ENCODE data around the gene SAA2. TPM values are rescaled to one million over a fixed set of nuclear protein-coding genes. Genes with fewer than 3 reads are reported as not detected.
"Not testable (repeated sequence)": the region's sequence is repeated elsewhere in the genome, so short reads cannot be mapped to it uniquely, and the experiment has no call there.

The SAA2 gene
- total RNA-seq, 2 experiments from 2014 or later: 0.25 TPM; not detected in 1

DNA sequence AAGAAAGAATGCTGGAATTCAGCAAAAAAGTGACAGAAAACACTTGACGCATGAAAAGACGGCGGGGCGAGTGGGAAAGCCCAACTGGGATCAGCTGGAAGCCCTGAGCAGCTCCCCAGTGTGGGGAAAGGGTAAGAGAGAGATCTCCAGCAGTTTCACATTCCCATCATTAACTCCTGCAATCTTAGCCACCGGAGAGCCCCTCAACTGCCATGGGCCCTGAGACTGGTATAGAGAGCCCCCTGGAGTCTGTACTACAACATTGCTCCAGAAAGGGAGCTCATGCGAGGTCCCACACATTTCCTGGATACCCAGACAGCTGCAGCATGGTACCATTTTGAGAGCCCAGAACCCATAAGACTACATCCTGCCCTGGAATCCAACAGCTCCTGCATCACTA is 44.7 kb downstream of the SAA2 start:
- Mint-ChIP-seq H3K9me3 (no peaks in the 10 kb centered on the region), H3K4me1 (ENCODE audit: low read depth) (no peaks in the 10 kb centered on the region), H3K4me3 (no peak overlapping the region), H3K36me3 (ENCODE audit: low read depth) (no peaks in the 10 kb centered on the region), H3K27me3 (peaks cover 67% of the 10 kb centered on the region), H3K27ac (no peak overlapping the region)
- DNase-seq: no peak
- peaks cover 0 to 10% of the 10 kb centered on the region in 2 experiments for H3K9me3 ChIP-seq (ENCODE audit: control insufficient read depth in 1 of 2, insufficient read depth in 1 of 2, low read length in 2 of 2)
- ATAC-seq (ENCODE audit: poor library complexity): no peak
- POLR2A ChIA-PET: no interaction called here
- no peaks in the 10 kb centered on the region for H3K4me1 ChIP-seq (ENCODE audit: insufficient read depth, low read length)
- no peak overlapping the region for H3K4me3 ChIP-seq (ENCODE audit: low read length)
- TF ChIP-seq, protein P1, sequence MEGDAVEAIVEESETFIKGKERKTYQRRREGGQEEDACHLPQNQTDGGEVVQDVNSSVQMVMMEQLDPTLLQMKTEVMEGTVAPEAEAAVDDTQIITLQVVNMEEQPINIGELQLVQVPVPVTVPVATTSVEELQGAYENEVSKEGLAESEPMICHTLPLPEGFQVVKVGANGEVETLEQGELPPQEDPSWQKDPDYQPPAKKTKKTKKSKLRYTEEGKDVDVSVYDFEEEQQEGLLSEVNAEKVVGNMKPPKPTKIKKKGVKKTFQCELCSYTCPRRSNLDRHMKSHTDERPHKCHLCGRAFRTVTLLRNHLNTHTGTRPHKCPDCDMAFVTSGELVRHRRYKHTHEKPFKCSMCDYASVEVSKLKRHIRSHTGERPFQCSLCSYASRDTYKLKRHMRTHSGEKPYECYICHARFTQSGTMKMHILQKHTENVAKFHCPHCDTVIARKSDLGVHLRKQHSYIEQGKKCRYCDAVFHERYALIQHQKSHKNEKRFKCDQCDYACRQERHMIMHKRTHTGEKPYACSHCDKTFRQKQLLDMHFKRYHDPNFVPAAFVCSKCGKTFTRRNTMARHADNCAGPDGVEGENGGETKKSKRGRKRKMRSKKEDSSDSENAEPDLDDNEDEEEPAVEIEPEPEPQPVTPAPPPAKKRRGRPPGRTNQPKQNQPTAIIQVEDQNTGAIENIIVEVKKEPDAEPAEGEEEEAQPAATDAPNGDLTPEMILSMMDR (IDR thresholded peaks at IDR 0.05): no peak
- H3K36me3 ChIP-seq (ENCODE audit: insufficient read depth, low read length): no peaks in the 10 kb centered on the region
- CTCF ChIA-PET: no interaction called here
- intact Hi-C loops (cut with DNase I, micrococcal nuclease): no loop called here
- H3K27me3 ChIP-seq (ENCODE audit: control insufficient read depth in 1 of 2, insufficient read depth in 2 of 2, low read length in 2 of 2): peaks cover 13 to 20% of the 10 kb centered on the region in 2 experiments
- H3K27ac ChIP-seq (ENCODE audit: low read depth in 1 of 2, low read length in 2 of 2): no peak overlapping the region

DNA sequence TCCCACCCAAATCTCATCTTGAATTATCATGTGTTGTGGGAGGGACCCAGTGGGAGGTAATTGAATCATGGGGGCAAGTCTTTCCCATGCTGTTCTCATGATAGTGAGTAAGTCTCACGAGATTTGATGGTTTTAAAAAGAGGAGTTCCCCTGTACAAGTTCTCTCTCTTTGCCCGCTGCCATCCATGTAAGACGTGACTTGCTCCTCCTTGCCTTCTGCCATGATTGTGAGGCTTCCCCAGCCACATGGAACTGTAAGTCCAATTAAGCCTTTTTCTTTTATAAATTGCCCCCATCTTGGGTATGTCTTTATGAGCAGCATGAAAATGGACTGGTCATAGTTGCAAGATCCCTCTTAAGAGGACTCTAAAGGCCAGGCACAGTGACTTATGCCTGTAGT is 50.7 kb downstream of the SAA2 start:
- H3K36me3 ChIP-seq (ENCODE audit: insufficient read depth, low read length); ATAC-seq (ENCODE audit: poor library complexity); H3K36me3 Mint-ChIP-seq (ENCODE audit: low read depth); H3K9me3 ChIP-seq (ENCODE audit: control insufficient read depth in 1 of 2, insufficient read depth in 1 of 2, low read length in 2 of 2); H3K4me3 Mint-ChIP-seq; H3K27me3 ChIP-seq (ENCODE audit: control insufficient read depth in 1 of 2, insufficient read depth in 2 of 2, low read length in 2 of 2); H3K4me1 ChIP-seq (ENCODE audit: insufficient read depth, low read length); H3K4me3 ChIP-seq (ENCODE audit: low read length); intact Hi-C loops (cut with DNase I, micrococcal nuclease); POLR2A ChIA-PET; H3K4me1 Mint-ChIP-seq (ENCODE audit: low read depth); DNase-seq; CTCF ChIA-PET; H3K27ac Mint-ChIP-seq; H3K9me3 Mint-ChIP-seq; H3K27ac ChIP-seq (ENCODE audit: low read depth in 1 of 2, low read length in 2 of 2): not testable (repeated sequence)
- peaks cover 23% of the 10 kb centered on the region for H3K27me3 Mint-ChIP-seq

DNA sequence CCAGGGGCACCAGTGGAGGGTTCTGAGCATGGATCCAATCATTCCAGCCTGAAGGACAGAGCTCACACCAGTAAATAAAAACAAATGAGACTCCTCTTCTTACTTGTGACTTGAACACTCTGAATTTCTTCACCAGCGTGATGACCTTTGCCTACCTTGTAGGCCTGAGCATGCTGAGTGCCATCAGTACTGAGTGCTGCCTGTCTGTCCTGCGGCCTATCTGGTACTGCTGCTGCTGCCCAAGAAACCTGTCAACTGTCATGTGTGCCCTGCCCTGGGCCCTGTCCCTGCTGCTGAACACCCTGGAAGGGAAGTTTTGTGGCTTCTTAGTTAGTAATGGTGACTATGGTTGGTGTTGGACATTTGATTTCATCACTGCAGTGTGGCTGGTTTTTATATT is 51.9 kb downstream of the SAA2 start:
- Histone ChIP-seq H3K9me3 (ENCODE audit: control insufficient read depth in 1 of 2, insufficient read depth in 1 of 2, low read length in 2 of 2) (peaks cover 0 to 3% of the 10 kb centered on the region in 2 experiments), H3K4me3 (ENCODE audit: low read length) (no peak overlapping the region), H3K27me3 (ENCODE audit: control insufficient read depth in 1 of 2, insufficient read depth in 2 of 2, low read length in 2 of 2) (peaks cover 0 to 2% of the 10 kb centered on the region in 2 experiments), H3K4me1 (ENCODE audit: insufficient read depth, low read length) (no peaks in the 10 kb centered on the region), H3K27ac (ENCODE audit: low read depth in 1 of 2, low read length in 2 of 2) (no peak overlapping the region), H3K36me3 (ENCODE audit: insufficient read depth, low read length) (no peaks in the 10 kb centered on the region)
- ChIA-PET CTCF (no interaction called here), POLR2A (no interaction called here)
- Mint-ChIP-seq H3K36me3 (ENCODE audit: low read depth) (no peaks in the 10 kb centered on the region), H3K9me3 (no peaks in the 10 kb centered on the region), H3K4me3 (no peak overlapping the region), H3K27me3 (peaks cover 19% of the 10 kb centered on the region), H3K4me1 (ENCODE audit: low read depth) (no peaks in the 10 kb centered on the region), H3K27ac (no peak overlapping the region)
- intact Hi-C loops (cut with DNase I, micrococcal nuclease): no loop called here
- TF ChIP-seq, protein P1 (IDR thresholded peaks at IDR 0.05): no peak
- ATAC-seq (ENCODE audit: poor library complexity) (no peak), DNase-seq (no peak)

Other genes with a start within 250 kb of the SAA2 start
- gene SERGEF, start 235.6 kb downstream of the SAA2 start, total RNA-seq: 10 to 100 TPM; 35.2 to 37.1 TPM
- 1 to 10 TPM; 1.1 to 1.5 TPM for gene TPH1, start 202.4 kb downstream of the SAA2 start, total RNA-seq
- gene SAAL1, start 142.6 kb downstream of the SAA2 start, total RNA-seq: 10 to 100 TPM; 21.3 to 24.5 TPM
- gene MRGPRX3, start 116.1 kb downstream of the SAA2 start, total RNA-seq: not detected
- not detected for gene MRGPRX4, start 75.8 kb downstream of the SAA2 start, total RNA-seq
- not detected for gene SAA4, start 11.9 kb downstream of the SAA2 start, total RNA-seq
- not detected for gene SAA1, start 17.6 kb upstream of the SAA2 start, total RNA-seq
- 1 to 10 TPM; 8.8 to 9.3 TPM for gene HPS5, start 73.5 kb upstream of the SAA2 start, total RNA-seq
- gene GTF2H1, start 73.9 kb upstream of the SAA2 start, total RNA-seq: 10 to 100 TPM; 15.1 to 17.7 TPM
- 100 to 1,000 TPM; 317 to 324 TPM for gene LDHA, start 145.9 kb upstream of the SAA2 start, total RNA-seq
- not detected for gene LDHC, start 163.7 kb upstream of the SAA2 start, total RNA-seq
- not detected for gene LDHAL6A, start 207.2 kb upstream of the SAA2 start, total RNA-seq